ENCODE measurements around the gene LRAT.
A peak's percentile ranks its signal among the peaks of the same experiment; 100 is the strongest.
"Not testable (repeated sequence)": the region's sequence is repeated elsewhere in the genome, so short reads cannot be mapped to it uniquely, and the experiment has no call there.

The LRAT gene

DNA sequence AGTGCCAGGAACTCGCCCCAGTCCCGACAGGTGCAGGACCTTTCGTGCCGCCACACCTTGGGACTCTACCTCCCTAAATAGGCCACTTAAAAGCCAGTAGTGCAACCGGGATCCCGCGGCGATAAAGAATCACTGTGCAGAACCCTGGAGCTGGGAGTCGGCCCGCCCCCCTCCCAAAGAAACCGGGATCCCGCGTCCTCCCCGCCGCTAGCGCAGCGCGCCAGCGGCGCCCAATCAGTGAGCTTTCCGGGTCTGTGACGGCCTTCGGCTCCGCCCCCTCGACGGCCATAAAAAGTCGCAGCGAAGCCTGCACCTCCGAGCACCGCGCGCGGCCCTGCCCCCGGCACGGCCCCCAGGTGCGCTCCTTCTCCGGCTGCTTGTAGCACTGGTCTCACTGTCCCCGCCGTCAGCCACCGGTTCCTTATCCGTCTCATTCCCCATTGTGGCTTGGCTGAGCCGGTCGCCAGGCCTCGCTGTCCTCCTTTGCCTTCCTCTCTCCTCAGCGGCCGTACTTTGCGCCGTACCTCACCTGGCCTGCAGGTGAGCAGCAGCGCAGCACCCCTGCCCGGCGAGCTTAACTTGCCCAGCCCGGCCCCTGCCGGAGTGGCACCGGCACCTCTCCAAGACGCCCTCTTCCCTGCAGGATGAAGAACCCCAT, at the start of gene LRAT:
TSS of gene LRAT (plus strand) at position 318 of the 658 bp plus-strand sequence. CDS start at position 645, 327 bp downstream.
- DNase-seq: peak in 31 of 56 donors; percentile 3 to 69 (median 24)

DNA sequence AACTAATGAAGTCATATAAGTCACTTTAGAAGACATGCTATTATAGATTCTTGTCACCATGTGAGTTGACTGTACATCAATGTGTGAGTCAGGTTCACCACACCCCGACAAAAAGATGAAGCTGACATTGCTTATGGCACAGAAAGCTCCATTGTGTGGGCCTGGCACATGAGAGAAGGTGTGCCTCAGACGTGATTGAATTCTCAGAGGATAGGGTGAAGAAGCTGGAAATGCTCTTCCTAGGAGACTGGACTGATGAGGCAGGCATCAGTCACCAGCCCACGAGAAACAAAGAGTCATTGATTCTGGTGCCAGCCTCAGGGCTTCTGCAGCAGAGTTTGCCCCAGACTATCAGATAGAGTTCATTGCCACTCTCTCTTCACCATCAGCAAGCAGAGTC, 35.9 kb upstream of the LRAT start:
- DNase-seq: peak in 24 of 56 donors; percentile 1 to 66 (median 11)

DNA sequence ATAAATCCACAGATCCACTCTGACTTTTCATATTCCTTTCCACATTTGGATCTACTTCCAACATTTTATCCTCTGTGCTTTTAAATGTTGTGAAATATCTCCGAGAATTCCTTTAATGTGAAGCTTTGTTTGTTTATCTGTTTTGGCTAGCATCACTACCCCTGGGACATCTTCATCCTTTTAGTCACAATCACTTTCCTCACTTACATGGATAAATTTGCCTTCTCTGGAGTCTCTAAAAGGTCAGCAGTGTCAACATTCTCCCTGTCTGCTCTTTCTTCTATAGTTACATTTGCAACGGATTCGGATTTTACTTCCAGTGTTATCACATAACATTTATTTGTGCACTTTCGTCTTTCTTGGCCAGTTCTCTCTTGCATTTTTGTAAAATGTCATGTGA, 34.2 kb upstream of the LRAT start:
- DNase-seq: no peak

DNA sequence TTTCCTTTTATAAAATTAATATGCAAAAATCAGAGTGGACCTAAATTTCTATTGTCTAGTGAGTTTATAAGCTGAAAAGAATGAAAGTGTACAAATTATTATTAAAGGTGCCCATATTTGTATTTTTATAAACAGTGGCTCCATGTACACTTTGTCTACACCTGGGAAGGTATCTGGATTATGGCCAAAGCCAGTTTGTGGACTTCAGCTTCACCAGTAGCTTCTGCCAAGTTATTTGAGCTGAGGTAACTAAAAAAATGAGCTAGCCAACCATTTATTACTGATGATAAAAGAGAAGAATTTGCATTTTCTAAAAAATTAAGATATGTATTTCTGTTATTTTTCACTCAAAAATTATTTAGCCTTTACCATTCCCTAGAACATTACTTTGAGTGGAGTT, 32.3 kb upstream of the LRAT start:
- DNase-seq: no peak

DNA sequence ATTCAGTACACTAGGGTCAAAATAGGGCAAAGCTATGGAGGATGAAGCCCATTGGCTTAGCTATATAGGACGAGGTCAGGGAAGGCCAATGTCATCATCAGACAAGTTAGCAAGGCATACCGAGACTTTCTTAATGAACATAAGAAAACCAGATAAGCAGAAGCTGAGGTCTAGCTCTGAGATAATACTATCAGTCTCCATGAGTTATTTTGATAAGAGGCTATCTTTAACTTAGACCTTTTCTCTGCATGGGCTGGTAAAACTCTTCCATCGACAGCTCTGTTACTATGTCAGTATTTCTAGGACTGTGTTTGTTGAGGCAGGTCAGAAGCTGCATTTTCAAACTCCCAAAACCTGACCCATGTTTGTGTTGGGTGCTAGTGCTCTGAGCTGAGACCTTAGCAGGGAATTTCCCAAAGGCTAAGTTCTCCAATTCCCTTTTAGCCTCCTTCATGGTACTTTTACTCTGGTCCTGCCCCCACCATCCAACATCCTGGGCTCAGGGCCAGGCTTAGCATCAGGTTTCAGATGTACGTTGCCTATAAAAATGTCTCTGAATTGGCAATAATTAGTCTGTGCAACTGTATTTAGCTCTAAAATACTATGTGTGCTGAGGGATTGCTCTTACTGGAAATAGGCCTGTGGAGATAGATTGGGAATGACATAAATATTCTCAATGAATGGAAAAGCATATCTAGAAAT, 29.3 kb upstream of the LRAT start:
- DNase-seq: no peak

DNA sequence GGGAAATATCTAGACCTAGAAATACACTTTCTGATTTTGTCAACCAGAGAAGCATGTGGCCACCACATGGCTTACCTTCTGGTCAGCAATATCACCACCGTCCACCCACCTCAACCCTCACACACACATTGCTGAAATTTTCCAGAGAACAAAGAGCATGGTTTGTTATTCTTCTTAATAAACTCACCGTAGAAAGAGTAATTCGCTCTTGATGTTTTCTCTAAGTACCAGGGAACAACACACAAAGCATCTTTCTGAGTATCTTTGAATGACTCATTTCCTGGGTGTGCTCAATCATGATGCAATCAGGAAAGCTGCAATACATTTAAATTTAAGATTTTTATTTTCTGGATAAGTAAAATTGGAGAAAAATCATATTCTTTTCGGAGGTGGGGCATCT, 24.7 kb upstream of the LRAT start:
- DNase-seq: no peak

DNA sequence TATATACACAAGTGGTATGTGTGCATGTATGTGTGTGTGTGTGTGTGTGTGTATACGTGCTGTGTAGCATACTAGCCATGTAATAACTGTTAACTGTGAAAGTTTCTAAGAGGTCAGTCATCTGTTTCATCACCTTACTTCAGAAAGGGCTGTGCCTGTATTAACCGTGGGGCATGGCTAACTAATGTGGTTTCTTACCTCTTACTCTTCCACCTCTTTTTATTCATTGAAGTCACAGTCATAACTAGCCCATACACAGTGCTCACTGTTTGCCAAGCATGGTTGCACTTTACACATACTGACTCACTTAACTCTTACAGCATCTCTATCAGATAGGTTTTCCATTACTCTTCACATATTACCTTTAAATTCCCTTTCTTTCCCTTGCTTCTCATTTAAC, 23.7 kb upstream of the LRAT start:
- DNase-seq: no peak

DNA sequence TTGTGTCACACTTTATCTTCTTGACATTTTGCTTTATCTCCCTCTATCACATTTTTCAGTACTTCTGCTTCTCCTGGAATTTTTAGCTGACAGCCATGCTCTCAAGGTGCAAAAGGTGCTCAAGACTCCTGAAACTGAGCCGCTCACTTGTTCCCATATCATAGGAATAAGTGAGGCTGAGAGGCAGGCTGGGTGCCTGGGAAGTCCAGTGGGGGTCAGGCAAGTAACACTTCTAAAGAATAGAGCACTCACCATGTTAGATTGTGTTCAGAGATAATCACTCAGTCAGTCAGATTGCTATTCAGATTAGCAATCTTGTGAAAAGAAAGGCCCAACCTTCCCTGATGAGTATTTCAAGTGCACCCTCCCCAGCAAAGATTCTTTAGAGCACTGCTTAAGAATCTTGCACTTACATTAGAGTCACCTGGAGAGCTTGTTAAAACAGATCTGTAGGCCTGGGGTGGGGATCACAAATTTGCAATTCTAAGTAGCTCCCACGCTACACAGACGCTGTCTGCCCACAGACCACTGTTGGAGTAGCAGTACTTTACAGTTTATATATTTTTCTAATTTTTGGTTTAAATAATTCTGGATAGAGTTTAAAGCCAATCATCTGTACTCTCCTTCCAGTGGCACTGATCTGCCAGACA, 23.1 kb upstream of the LRAT start:
- no peak for DNase-seq

DNA sequence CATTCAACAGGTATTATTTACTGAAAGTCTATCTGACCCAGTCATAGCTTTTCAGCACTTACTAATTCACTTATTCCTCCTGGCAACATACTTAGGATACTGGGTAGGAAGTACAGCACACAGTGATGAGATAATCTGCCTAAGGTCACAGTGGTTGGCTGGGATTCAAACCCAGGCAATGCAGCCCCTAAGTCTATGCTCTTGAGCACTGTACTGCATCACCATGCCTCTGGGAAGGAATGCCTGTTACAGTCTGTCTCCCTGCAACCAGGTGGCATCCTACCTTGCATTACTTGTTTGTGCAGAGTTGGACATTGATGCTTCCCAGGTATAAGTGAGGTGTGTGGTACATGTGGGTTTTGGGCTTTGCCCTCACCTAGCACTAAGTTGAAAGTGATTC, 21.5 kb upstream of the LRAT start:
- DNase-seq: no peak

DNA sequence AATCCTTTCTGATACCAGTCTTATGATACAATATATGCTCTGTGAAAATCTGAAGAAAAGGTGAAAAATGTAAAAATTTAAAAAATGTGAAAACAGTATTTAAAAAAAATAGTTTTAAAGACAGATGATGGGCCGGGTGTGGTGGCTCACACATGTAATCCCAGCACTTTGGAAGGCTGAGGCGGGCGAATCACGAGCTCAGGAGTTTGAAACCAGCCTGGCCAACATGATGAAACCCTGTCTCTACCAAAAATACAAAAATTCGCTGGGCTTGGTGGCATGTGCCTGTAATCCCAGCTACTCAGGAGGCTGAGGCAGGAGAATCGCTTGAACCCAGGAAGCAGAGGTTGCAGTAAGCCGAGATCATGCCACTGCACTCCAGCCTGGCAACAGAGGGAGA, 20.2 kb upstream of the LRAT start:
- DNase-seq: not testable (repeated sequence)

DNA sequence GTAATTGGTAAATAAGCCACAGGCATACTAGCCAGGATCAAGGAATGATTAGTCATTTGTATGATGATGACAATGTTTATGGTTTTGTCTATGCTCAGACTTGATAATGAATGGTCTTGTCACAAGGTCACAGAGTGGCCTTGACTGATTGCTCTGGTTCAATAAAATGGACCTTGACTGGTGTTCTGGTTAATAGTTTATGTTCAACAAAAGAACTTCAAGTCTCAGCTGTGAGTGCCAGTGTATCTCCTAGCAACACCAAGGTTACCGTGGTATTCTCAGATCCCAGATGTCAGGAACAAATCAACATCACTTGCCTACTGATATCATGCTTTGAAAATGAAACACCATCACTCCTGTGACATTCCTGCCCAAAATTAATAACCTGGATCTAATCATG, 16.3 kb upstream of the LRAT start:
- no peak for DNase-seq

DNA sequence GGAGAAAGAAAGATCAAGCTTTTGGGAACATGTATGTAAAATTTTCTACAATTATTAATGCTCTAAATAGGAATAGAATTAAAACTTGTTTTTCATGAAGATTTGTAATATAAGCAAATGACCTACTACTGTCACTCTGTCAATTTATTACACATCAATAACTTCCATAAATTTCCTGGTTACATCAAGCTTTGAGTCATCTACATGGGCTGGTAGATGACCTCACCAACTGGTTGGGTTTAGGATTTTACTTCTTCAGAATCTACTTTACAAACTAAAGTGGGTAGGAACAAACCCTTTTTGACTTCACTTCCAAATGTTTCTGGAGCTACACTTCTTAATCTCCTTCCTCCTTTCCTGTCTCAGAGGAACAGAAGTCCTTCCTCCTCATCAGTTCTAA, 12.0 kb upstream of the LRAT start:
- DNase-seq: no peak

DNA sequence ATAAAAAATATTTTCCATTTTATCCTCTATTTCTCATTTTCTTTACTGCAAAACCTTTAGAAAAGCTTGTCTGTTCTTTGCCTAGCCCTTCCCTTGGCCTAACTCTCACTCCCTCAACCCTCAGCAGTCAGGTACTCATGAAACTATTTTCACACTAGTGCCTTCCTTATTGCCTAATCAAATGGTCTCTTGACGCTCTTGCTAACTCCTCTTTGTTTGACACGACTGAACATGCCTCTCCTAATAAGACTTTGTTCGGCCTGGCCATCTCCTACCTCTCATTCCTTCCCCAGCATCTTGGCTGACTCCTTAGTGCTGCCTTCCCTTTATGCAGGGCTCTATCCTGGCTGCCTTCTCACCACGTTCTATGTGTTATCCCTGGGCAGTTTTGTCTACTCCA, 11.1 kb upstream of the LRAT start:
- DNase-seq: no peak

DNA sequence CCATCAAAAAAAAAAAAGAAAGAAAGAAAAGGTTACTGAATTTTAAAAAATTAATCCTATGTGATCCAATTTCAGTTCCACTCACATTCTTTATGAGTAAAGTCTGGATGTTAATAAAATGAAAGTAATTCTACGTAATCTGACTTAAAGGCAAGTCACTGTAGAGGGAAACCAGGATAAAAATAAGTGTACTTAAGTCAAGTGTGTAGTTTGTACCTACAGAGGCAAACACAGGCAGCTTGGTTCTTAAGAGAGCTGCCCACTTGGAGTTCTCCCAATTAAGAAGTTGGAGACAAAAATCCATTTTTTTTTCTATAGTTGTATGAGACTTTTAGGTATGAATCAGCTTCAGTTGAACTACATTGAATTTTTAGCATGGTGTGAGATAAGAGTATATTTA, 7.0 kb upstream of the LRAT start:
- DNase-seq: no peak

DNA sequence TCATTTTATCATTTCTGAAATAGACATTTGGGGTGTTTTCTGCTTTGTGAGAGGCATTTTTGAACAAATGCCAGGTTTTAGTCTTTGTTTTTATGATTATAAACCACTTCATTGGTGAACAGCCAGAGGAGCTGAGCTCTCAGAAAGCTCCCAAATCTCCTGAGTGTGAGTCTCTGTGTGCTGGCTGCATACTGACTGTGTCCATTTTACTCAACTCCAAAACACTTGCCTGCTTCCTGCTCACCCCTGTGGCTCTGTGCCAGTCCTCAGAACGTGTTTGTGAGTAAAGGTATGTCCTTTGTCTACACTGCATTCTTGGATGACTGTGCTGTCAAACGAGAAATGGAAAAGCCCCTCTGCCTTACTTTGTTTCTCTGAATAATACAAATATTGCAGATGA, 5.4 kb upstream of the LRAT start:
- peak in 1 of 56 donors; percentile 57 for DNase-seq

DNA sequence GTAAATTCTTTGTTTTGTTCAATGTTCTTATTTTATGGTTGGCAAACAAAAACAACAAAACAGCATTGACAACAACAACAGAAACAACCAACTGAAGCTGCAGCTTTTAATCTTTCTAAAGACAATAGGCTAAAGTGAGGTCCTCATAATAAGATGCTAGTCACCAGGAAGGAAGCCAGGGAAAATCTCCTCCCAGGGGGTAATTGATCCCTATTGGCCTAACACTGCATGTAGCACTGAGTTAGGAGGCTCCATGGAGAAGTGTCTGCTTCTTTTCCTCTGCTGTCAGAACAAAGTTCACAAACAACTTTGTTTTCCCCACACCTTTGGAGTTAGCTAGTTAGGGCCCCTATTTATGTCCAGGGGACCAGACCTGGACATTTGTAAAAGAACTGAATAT, 4.7 kb upstream of the LRAT start:
- no peak for DNase-seq

DNA sequence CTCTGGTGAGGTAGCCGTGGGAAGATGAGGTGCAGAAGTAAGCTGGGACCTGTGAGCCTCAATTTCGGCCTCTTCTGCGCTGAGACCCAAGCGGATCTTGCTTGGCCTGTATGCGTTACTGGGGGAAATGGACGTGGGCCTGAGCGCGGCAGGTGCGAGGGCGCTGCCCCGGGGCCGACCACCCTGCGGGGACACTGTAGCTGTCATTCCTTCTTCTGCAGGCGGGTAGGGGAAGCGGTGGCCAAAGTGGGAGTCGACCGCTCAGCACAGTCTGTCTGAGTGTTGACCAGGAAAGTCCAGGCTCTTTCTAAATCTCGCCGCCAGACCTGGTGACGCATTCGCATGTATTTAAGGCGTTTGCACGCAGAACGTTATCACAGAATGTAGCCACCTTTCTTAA, 3.3 kb upstream of the LRAT start:
- no peak for DNase-seq

DNA sequence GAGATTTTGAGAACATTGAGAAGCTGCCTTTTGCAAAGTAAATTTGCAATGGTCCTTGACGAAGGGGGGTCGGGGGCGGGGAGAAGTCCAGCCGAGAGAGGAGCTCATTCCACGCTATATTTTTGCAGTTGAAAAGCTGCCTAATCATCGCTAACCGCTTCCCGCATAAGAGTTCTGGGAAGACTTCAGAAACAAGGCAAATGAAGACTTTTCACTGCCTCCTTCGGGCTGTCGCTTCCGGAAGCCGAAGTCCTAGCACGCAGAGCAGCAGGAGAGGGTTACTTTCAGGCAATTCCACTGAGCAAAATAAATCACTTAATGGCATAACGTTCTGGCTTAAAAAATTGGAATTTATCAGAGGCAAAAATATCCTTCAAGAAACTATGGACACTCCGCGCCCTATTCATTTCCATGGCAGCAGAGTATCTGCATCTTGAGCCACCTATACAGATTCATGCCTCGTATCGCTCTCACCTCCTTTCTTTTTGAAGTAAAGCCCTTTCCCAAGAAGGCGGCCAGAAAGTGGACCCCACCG, 2.6 kb upstream of the LRAT start:
- DNase-seq: no peak

DNA sequence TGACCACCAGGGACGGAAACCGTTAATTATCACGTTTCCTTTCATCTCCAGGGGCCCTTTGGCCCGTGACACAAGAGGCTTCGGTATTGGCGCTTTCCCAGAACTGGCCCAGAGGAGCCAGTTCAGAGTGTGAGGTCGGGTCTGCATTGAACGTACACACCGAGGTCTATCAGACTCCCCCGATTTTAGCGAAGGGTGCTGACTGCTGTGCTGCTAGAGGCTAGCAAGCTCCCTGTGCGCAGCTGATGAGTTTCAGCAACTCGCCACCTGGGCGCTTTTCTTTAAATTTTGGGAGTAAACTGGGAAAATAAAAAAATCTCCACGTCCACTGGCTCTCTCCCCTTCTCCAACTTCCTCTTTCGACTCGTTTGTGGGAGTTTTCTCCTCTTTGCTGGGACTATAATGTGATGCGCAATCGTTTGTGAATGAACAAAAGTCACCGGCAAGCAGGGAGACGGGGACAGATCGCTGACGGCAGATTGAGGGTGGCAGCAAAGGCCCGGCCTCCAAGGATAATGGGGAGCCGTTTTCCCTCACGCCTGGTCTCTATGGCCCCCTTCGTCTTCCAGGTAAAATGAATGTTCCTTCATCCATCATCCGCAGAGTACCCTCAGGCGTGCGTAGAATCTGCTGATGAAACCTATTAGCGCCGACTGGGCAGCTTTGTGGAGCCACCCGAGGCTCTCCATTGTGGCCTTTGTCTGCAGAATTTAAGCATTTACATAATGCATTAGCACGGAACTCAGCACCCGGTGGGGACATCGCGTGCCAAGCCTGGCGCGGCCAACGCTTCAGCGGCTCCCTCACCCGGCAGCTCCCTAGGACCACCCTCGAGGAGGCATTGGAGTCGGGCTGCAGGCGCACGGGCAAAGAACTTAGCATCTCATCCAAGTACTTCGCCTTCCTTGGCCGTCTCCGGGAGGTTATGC, 1.6 kb upstream of the LRAT start:
- peak in 25 of 56 donors; percentile 1 to 46 (median 21) for DNase-seq

DNA sequence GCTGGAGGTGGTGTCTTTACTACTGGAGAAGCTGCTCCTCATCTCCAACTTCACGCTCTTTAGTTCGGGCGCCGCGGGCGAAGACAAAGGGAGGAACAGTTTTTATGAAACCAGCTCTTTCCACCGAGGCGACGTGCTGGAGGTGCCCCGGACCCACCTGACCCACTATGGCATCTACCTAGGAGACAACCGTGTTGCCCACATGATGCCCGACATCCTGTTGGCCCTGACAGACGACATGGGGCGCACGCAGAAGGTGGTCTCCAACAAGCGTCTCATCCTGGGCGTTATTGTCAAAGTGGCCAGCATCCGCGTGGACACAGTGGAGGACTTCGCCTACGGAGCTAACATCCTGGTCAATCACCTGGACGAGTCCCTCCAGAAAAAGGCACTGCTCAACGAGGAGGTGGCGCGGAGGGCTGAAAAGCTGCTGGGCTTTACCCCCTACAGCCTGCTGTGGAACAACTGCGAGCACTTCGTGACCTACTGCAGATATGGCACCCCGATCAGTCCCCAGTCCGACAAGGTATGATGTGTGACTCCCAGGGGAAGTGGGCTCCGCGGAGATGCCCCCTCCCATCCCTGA, 634 bp downstream of the LRAT start:
- DNase-seq: no peak

DNA sequence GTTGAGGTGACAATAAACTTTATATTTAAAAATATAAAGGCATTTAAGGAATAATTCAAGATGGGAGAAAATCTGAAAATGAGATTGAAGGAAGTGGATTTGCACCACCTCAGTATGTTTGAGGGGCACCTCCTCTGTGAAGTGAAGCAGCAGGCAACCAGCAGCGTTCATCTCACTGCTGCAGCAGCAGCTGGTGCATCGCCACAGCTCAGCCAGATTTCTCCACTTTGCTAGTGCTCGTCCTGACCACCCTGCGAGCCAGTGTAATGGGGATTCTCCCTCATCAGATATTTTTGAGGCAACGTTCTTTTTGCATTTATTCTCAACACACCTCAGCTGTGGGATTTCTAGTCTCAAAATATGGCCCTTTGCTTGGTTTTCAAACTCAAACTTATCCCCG, 13.9 kb downstream of the LRAT start:
- no peak for DNase-seq

Data from amygdala (tissue), 56 donors.